HG03432 (cell line): ENCODE data around the gene PRR16.
A peak's percentile ranks its signal among the peaks of the same experiment; 100 is the strongest.
"Not testable (repeated sequence)": the region's sequence is repeated elsewhere in the genome, so short reads cannot be mapped to it uniquely, and the experiment has no call there.

Experiments
- ATAC-seq: cut with Tn5 transposase; IDR thresholded peaks from one replicate; pipeline ENCODE4 v1.9.1; 2021; ENCODE audit warnings: mild to moderate bottlenecking, moderate library complexity; ENCODE audit not compliant: unreplicated experiment

Gene PRR16

GRCh38 chr5:120632430-120632829, 168.3 kb downstream of the PRR16 start:
- ATAC-seq = no peak

DNA sequence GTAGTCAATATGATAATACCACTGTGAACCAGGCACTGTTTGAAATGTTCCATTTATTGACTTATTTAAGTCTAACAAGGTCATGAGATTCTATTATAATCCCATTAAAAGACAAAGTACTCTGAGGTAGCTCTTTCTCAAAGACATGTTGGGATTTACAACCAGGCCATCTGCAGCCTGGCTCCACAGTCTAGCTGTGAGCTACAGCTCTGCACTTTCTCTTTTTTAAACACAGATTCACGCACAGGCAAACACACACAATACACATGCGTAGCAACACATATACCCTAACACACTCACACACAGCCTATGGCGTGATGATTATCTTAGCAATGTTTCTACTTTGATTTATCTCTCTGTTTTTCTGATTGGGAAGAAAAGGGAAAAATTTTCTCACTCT, 174.3 kb downstream of the PRR16 start:
- no peak for ATAC-seq

DNA sequence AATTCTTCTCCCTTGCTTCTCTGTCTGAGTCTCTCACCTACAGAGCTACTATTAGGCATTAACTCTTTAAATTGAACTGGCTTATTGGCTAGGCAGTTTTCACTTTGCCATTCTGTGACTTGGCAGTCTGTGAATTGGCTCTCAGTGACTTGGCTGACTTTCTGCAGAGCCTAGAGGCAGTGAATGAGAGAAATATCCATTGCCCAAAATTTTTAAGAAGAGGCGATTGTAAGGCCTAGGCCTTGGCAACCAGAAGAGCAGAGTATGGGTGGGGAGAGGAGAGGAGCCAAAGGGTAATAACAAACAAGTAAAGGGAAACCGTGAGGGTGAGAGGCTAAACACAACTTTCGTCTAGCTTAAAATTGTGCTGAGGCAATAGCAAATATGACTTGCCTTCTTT, 176.7 kb downstream of the PRR16 start:
- ATAC-seq = no peak

- ATAC-seq = no peak
Observed at GRCh38 chr5:120644516-120644915, 180.4 kb downstream of the PRR16 start.

- ATAC-seq = peak; percentile 87
Observed at GRCh38 chr5:120655828-120656435, 191.8 kb downstream of the PRR16 start.

- no peak for ATAC-seq
Observed at GRCh38 chr5:120657104-120657503, 193.0 kb downstream of the PRR16 start.

DNA sequence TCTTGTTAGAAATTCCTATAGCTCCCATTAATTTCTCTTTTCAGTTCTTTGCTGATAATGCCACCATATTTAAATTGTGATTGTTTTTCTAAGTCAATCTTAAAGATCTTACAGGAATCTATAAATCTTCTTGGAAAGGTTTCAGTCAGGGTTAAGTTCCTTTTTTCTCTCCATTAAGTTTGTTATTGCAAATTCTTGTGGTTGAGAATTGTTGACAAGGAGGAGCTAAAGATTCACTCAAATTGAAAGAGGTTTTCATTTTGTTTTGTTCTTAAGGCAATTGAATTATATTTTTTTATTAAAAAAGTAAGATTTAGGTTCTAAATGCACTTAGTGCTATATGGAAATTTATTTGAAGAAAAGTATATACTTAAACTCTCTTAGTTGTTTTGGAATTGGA, 213.4 kb downstream of the PRR16 start:
- no peak for ATAC-seq

DNA sequence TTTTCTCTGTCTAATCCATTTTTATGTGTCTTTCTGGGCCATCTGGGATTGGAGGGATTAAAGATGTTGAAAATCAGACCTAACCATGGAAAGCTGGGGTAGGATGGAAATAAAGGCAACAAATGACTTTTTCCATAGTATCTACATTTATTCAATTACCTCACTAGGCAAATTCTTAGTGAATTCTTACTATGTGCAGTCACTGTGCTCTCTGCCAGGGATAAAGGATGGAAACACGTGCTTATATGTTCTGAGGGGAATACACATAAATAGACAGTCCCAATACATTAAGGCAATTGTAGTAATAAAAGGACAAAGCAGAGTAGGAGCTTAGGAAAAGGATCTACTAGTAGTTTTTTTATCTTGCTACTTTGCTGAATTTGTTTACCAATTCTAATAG, 214.2 kb downstream of the PRR16 start:
- no peak for ATAC-seq

- no peak for ATAC-seq
Observed at GRCh38 chr5:120682851-120683250, 218.8 kb downstream of the PRR16 start.

- ATAC-seq = no peak
Observed at GRCh38 chr5:120683580-120683979, 219.5 kb downstream of the PRR16 start.

- no peak for ATAC-seq
Observed at GRCh38 chr5:120684213-120684612, 220.1 kb downstream of the PRR16 start.

- ATAC-seq = peak; percentile 50
Observed at GRCh38 chr5:120684749-120685415, 220.8 kb downstream of the PRR16 start.

- ATAC-seq = no peak
Observed at GRCh38 chr5:120690621-120691407, 226.7 kb downstream of the PRR16 start.

GRCh38 chr5:120692325-120692724, 228.2 kb downstream of the PRR16 start:
- no peak for ATAC-seq

DNA sequence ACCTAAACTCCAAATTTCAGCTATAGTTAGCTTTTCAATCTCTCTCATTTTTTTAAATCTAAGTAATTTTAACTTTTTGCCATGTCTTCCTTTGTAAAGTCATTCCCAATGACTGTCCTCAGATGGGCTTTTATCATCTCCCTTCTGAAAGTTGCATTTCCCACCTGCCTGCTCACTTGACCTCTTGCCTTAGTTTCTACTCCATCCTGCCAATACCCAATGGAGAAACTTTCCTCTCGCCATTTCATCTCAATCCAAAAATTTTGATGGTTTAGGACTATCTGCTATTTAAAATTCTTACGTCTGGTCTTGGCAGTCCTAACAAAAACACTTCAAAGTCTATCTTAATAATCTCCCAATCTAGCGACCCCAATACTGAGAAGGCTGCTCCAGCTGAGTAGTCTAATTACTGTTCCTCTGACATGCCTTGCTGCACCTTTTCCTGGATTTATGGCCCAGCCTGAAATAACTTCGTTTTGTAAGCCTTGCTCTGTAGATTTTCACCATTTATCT, 231.3 kb downstream of the PRR16 start:
- ATAC-seq = no peak

GRCh38 chr5:120697147-120697546, 233.0 kb downstream of the PRR16 start:
- no peak for ATAC-seq

DNA sequence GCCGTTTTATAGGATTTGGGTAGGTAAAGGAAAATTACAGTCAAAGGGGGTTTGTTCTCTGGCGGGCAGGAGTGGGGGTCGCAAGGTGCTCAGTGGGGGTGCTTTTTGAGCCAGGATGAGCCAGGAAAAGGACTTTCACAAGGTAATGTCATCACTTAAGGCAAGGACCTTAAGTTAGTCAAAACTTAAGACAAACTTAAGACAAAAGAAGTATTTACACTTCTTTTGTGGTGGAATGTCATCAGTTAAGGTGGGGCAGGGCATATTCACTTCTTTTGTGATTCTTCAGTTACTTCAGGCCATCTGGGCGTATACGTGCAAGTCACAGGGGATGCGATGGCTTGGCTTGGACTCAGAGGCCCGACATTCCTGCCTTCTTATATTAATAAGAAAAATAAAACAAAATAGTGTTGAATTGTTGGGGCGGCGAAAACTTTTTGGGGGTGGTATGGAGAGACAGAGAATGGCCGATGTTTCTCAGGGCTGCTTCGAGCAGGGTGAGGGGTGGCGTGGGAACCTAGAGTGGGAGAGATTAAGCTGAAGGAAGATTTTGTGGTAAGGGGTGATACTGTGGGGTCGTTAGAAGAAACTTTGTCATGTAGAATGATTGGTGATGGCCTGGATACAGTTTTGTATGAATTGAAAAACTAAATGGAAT, 233.7 kb downstream of the PRR16 start:
- not testable (repeated sequence) for ATAC-seq

- not testable (repeated sequence) for ATAC-seq
Observed at GRCh38 chr5:120700653-120701052, 236.6 kb downstream of the PRR16 start.

GRCh38 chr5:120702817-120703538, 238.9 kb downstream of the PRR16 start:
- ATAC-seq = not testable (repeated sequence)

GRCh38 chr5:120703918-120704587, 240.0 kb downstream of the PRR16 start:
- ATAC-seq = no peak
